ENCODE measurements around the gene PTPRG.

GRCh38 chr3:61522626-61523025, 38.7 kb upstream of the PTPRG start:
- no peak for TF ChIP-seq CTCF (conservative IDR thresholded peaks at IDR 0.05; ENCODE audit: low read depth, low read length)
- TF ChIP-seq EZH2 (IDR thresholded peaks at IDR 0.05; ENCODE audit: borderline replicate concordance, low read depth, low read length, poor library complexity, severe bottlenecking), result no peak
